ENCODE data around the gene MRPL19. TPM values are rescaled to one million over a fixed set of nuclear protein-coding genes. Genes with fewer than 3 reads are reported as not detected.

MRPL19 gene
- total and polyA plus RNA-seq, 10 of the 15 experiments (the other 5 are each of a cell fraction or from before 2014, with no cell fraction given), result 13.1 to 99.0 (median 56.6) TPM

DNA sequence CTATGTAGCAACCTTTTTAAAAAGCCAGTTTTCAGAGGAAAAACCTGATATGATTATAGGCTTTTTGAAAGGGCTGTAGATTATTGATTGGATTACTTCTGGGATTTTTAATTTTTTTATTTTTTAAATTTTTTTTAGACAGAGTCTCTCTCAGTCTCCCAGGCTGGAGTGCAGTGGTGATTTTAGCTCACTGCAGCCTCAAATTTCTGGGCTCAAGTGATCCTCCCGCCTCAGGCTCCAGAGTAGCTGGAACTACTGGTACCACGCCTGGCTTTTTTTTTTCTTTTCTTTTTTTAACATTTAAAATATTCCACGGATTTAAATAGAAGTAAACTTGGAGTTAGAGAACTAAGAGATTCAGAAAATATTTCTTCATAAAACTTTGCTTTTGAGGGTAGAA lies 1.2 kb downstream of the MRPL19 start:
- TF ChIP-seq JUNB (IDR thresholded peaks at IDR 0.05) (no peak), NFXL1 (IDR thresholded peaks at IDR 0.05; ENCODE audit: borderline replicate concordance) (no peak), CHD4 (IDR thresholded peaks at IDR 0.05) (no peak), TCF3 (IDR thresholded peaks at IDR 0.05; ENCODE audit: borderline replicate concordance, insufficient read depth, low read depth, low read length) (no peak), TCF7 (IDR thresholded peaks at IDR 0.05; ENCODE audit: borderline replicate concordance) (no peak), RAD51 (IDR thresholded peaks at IDR 0.05) (no peak), STAT3 (IDR thresholded peaks at IDR 0.05; ENCODE audit: low read depth, low read length) (no peak), BACH1 (IDR thresholded peaks at IDR 0.05; ENCODE audit: borderline replicate concordance) (no peak), TAF1 (IDR thresholded peaks at IDR 0.05; ENCODE audit: borderline replicate concordance, low read depth, low read length) (no peak), ZNF217 (IDR thresholded peaks at IDR 0.05) (no peak)
- TF ChIP-seq, protein P1, sequence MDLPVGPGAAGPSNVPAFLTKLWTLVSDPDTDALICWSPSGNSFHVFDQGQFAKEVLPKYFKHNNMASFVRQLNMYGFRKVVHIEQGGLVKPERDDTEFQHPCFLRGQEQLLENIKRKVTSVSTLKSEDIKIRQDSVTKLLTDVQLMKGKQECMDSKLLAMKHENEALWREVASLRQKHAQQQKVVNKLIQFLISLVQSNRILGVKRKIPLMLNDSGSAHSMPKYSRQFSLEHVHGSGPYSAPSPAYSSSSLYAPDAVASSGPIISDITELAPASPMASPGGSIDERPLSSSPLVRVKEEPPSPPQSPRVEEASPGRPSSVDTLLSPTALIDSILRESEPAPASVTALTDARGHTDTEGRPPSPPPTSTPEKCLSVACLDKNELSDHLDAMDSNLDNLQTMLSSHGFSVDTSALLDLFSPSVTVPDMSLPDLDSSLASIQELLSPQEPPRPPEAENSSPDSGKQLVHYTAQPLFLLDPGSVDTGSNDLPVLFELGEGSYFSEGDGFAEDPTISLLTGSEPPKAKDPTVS (IDR thresholded peaks at IDR 0.05; ENCODE audit: low read depth, low read length), result no peak
- TF ChIP-seq, protein P2, sequence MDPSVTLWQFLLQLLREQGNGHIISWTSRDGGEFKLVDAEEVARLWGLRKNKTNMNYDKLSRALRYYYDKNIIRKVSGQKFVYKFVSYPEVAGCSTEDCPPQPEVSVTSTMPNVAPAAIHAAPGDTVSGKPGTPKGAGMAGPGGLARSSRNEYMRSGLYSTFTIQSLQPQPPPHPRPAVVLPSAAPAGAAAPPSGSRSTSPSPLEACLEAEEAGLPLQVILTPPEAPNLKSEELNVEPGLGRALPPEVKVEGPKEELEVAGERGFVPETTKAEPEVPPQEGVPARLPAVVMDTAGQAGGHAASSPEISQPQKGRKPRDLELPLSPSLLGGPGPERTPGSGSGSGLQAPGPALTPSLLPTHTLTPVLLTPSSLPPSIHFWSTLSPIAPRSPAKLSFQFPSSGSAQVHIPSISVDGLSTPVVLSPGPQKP (IDR thresholded peaks at IDR 0.05; ENCODE audit: low read depth, low read length), result no peak
- TF ChIP-seq, protein P3, sequence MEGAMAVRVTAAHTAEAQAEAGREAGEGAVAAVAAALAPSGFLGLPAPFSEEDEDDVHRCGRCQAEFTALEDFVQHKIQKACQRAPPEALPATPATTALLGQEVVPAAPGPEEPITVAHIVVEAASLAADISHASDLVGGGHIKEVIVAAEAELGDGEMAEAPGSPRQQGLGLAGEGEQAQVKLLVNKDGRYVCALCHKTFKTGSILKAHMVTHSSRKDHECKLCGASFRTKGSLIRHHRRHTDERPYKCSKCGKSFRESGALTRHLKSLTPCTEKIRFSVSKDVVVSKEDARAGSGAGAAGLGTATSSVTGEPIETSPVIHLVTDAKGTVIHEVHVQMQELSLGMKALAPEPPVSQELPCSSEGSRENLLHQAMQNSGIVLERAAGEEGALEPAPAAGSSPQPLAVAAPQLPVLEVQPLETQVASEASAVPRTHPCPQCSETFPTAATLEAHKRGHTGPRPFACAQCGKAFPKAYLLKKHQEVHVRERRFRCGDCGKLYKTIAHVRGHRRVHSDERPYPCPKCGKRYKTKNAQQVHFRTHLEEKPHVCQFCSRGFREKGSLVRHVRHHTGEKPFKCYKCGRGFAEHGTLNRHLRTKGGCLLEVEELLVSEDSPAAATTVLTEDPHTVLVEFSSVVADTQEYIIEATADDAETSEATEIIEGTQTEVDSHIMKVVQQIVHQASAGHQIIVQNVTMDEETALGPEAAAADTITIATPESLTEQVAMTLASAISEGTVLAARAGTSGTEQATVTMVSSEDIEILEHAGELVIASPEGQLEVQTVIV (IDR thresholded peaks at IDR 0.05; ENCODE audit: borderline replicate concordance, partially characterized antibody), result no peak
- H2AFZ ChIP-seq (ENCODE audit: control insufficient read depth, low read depth, low read length), result peak overlapping the region; percentile 98; the same call in 1 of the 2 replicates
- DNase-seq (ENCODE audit: low read depth, low spot score) (no peak), ATAC-seq (0 out of 3 replicates have a peak, but pooled peaks have one; percentile 12), FAIRE-seq (no peak)
- peak overlapping the region; percentile 73 for H3K4me2 ChIP-seq (ENCODE audit: control insufficient read depth, insufficient read depth)
- ChIA-PET RAD21 (ENCODE audit: unreplicated experiment) (no interaction called here), POLR2A (interaction anchor here (0.5 to 2.0 kb wide), 4 partner anchors 9 to 406 kb away, joined by 3 to 5 read pairs (median 4); no protein-coding TSS in a partner anchor), CTCF (interaction anchor here (0.9 to 5.8 kb wide), 12 partner anchors 9 to 811 kb away, joined by 3 to 49 read pairs (median 5); partner anchors contain the start of gene GCFC2), SMC1A (ENCODE audit: uncharacterized antibody, unreplicated experiment) (interaction anchor here (0.6 to 3.2 kb wide), 6 partner anchors 9 to 590 kb away, joined by 3 to 21 read pairs (median 5); no protein-coding TSS in a partner anchor)
- peak overlapping the region; percentile 92 for H3K4me3 ChIP-seq
- H3K9ac ChIP-seq (ENCODE audit: control insufficient read depth, insufficient read depth, low read length), result peak overlapping the region; percentile 91
- peaks cover 1 to 17% of the 10 kb centered on the region in 2 experiments; a peak in 3 of 4 replicates for H3K36me3 ChIP-seq (ENCODE audit: control insufficient read depth in 2 of 2, insufficient read depth in 2 of 2, low read length in 1 of 2)
- no peaks in the 10 kb centered on the region for H3K9me3 ChIP-seq (replicated peaks; ENCODE audit: control insufficient read depth, insufficient read depth, low read length)
- in situ Hi-C loops (cut with MboI), result no loop called here
- H3K79me2 ChIP-seq (ENCODE audit: control insufficient read depth, insufficient read depth, low read length), result peaks cover 24% of the 10 kb centered on the region
- no peaks in the 10 kb centered on the region for H3K4me1 ChIP-seq (ENCODE audit: control insufficient read depth, insufficient read depth, low read length)
- no TSS peak for BruUV-seq (replicated peaks)
- WGBS (ENCODE audit: insufficient coverage, insufficient replicate concordance, low lambda C conversion rate, missing lambda C conversion rate), result 46% methylated on average over 3 of the region's 3 CpGs
- peak overlapping the region; percentile 83 for H3K27ac ChIP-seq (ENCODE audit: control insufficient read depth, insufficient read depth)
- H4K20me1 ChIP-seq (ENCODE audit: control insufficient read depth, insufficient read depth), result no peaks in the 10 kb centered on the region
- no peaks in the 10 kb centered on the region for H3K27me3 ChIP-seq (replicated peaks in 1 of 2; ENCODE audit: control insufficient read depth in 2 of 2, insufficient read depth in 2 of 2, low read length in 1 of 2)
- intact Hi-C loops (cut with micrococcal nuclease; ENCODE audit: unreplicated experiment), result loop anchor here (2.0 kb wide), 1 partner anchor 63 kb away; the partner anchor contains the start of gene GCFC2
